GM21529 (cell line): Measurements from ENCODE around the gene IRF2.

Experiments
- ATAC-seq: cut with Tn5 transposase; IDR thresholded peaks from one replicate; pipeline ENCODE4 v1.9.1; 2021; ENCODE audit not compliant: unreplicated experiment

Gene IRF2

DNA sequence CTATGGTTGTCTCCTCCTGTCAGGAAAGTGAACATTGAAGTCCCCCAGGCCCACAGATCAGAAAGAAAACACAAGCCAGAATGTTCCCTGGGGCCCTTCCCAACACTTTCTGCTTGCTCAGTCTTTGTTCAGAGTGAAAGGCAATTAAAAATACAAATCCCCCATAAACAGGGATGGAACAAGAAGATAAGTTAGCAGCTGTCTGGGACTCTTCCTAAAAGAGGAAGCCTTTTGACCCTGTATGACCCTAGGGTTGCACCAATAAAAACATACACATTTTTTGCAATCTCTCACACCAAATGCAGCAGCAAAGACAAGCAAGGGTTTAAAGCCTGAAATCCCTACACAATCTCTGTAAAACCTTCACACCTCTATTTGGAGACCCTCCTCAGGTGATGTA, 22.6 kb downstream of the IRF2 start:
- ATAC-seq = no peak

DNA sequence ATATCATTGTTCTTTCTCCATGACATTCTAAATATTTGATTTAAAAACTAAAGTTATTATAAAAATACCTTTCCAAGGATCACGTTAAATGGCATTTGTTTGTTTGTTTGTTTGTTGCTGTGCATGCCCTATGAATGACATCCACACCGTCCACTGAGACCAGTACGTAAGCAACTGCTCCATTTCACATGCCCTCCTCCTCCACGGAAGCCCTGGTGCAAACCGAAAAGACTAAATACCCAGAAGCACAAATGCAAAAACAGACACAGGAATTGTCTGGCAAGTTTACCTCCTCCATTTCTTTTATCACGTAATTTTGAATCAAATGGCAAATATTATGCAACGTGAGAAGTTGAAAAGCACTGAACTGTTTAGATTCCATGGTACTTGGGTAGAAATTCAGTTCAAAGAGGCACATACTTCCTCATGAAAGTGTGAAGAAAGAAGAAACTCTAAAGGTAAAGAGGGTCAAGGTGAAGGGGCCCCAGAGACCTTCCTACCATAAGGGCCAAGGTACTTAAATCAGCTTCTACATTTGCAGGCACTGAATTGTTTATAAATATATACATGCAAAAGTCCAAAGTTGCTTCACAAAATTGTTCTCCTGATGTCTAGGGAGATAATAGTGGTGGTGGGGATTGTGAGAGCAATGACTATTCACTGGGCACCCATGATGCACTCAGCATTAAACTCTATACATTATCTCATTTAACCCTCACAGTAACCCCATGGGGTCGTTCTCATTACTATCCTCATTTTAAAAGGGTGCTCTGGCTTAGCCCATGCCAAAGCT, 23.4 kb downstream of the IRF2 start:
- ATAC-seq = no peak

DNA sequence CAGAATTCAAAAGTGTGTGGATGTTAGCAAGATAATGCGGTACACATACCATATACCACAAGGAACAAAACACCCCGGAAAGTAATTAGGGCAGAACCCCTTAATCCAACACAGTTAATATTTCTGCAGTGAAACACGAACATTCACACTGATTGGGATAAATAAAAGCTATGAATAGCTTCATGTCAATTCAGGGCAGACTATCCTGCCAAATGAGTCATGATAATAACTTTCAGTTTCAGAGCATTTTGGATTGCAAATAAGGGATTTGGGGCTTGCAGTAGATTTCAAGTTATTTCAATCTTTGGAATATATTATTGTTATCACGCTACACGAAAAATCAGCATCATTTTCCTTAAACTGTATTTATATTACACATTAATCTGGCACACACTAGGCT, 24.3 kb downstream of the IRF2 start:
- no peak for ATAC-seq

GRCh38 chr4:184448821-184449220, 25.5 kb downstream of the IRF2 start:
- peak; percentile 51 for ATAC-seq

DNA sequence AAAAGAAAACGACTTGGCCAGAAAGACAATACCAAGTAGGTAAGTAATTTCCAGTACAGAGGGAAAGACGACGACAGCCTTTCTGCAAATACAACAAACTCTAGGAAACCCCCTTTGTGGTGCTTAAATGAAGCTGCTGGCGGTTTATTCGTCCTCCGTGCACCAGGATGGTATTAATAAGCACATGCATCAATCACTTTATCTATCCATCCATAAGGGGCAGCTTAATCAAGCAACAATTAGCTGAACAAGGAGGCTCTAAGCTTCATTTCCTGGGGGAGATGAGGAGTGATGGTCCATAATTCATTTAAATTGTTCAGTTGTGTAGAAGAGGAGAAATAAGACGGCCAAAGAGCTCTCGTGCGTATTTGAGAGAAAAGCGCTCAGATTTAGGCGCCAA, 26.2 kb downstream of the IRF2 start:
- ATAC-seq = no peak

DNA sequence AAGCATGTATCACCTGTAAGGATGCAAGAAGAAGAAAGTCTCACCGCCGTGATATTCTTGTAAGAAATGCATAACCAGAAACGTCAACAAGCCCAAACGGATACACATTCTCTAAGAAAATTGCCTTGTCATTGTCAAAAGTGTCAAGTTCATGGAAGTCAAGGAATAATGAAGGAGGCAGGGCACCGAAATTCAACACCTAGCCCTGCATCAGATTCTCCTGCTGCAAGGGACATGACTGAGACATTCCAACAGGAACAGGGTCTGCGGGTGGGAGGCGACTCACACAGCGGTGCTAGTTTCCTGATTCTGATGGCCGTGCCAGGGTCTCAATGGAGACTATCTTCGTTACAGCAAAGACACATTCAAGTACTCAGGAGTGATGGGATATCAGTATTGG, 26.7 kb downstream of the IRF2 start:
- no peak for ATAC-seq

DNA sequence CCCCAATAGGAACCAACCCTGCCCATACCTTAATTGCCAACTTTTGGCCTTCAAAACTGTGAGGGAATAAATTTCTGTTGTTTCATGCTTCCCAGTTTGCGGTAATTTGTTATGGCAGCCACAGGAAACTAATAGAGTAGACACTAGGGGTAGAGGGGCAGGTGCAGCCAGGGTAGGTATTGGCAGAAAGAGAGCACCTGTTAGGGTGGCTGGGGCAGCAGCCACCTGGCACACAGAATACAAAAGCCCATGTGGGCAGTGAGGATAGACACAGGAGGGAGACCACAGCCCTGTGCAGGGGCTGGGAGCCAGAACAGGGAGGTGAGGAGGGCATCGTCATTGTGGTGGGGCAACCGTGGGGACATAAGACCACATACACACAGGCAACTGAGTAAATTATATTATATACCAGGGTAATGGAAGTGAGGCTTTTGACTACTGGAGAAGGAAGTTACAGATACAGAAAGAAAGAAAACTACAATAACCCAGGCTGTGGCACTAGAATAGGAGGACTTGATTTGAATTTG, 28.2 kb downstream of the IRF2 start:
- no peak for ATAC-seq

DNA sequence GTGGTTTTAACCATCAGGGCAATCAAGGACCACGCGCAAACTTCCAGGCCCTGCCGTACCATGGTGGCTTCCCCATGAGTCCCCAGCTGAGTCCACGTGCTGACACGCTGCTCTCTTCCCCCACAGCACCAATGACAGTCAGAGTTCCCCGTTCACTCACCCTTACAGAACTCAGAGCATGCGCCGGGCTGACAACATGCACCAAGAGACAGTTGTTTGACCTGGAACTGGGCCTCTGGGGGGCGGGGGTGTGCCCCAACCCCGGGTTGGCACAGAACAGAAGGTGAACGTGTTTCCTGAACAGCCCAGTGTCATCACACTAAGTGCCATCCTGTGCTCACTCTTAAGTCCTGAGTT, 29.4 kb downstream of the IRF2 start:
- ATAC-seq = no peak

DNA sequence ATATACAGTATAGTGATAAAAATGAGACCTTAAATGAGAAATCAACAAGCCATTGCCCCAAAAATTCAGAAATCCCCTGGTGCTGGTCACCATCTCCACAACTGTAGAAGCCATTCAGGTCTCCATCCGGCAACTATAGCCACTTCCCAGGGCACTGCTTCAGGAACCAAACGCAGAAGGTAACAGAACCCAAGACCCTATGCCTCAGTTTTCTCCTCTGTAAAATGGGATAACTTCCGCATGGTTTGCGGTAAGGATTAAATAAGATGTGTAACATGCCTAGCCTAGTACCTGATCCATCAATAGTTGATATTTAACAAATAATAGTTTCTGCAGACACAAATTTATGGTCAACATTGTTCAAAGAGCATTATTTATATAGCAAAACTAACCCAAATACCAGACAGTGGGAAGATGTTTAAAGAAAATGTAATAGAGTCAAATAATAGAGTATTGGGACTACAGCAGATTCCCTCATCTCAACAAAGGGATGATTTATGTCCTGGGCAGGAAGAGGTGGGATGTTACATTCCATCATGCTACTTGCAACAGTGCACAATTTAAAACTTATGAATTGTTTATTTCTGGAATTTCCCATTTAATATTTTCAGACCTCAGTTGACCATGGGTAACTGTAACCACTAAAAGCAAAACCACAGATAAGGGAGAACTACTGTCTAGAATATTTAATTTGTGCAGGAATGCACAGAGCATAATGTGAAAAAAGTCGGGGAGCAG, 30.0 kb downstream of the IRF2 start:
- no peak for ATAC-seq

GRCh38 chr4:184443318-184443717, 31.0 kb downstream of the IRF2 start:
- ATAC-seq = no peak

- no peak for ATAC-seq
Measured at GRCh38 chr4:184442314-184442635, 32.1 kb downstream of the IRF2 start.

GRCh38 chr4:184441461-184442313, 32.7 kb downstream of the IRF2 start:
- no peak for ATAC-seq

DNA sequence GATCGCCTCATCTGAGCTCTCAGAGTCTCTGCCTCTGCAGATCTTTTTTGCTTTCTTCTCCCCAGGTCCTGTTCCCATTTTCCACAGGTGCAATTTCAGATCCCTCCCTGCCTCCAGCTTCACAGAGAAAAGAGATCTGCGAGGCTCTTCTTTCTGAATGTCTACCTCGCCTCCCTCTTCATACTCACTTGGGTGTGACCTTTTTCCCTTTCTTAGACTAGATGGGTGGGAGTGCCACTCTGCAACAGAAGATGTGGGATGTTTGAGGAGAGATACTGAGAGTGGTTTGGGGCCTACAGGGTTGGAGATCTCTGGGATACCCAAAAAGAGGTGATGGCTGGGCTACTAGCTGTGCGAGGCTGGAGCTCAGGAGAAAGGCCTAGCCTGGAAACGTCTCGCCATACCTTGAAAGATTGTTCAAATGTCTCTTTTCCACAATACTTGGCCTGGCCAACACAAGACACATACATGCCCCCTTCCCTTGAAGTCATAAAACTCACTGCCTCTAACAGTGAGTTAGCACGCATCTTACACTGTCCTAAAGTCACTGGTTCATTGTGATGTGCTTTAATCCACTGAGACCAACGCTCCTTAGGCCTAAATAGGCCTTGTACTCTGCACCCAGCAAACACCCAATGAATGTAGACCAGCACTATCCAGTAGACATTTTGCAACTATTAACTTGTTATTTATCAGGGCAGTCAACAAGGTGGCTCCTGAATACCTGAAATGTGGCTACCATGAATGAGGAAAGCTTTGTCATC, 33.6 kb downstream of the IRF2 start:
- ATAC-seq = no peak

DNA sequence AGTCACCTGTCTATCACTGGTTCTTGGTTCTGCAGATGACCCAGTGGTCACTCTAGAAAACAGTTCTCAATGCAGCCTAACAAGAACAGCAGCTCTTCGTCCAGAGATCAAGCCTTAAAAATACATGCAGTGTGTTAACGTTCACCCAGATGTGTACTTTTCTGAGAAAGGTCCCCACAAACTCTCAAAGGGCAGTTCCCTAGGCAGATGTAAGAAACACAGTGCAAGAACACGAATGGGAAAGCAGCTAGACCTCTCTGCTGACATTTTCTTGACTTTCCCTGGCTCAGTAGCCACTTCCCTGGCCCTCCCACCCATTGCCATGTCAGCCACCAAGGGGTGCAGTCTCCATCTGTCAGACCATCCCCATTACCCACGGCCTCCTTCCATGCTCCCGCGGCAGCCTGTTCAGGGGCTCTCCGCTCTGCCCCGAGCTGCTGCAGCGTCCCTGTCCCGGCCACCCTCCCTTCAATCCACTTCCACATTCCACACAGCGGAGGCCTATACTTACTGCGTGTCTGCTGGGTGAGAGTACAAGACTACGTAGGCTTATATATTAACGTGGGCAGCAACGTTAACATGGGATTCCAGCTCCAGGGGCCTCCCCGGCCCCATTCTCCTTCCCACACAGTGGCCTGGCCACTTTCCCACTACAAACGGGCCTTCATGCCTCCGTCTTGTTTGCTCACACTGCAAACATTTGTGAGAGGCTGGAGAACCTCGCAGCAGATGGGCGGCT, 34.3 kb downstream of the IRF2 start:
- ATAC-seq = no peak

- ATAC-seq = no peak
Measured at GRCh38 chr4:184439386-184439785, 35.0 kb downstream of the IRF2 start.

GRCh38 chr4:184438375-184438774, 36.0 kb downstream of the IRF2 start:
- ATAC-seq = no peak

DNA sequence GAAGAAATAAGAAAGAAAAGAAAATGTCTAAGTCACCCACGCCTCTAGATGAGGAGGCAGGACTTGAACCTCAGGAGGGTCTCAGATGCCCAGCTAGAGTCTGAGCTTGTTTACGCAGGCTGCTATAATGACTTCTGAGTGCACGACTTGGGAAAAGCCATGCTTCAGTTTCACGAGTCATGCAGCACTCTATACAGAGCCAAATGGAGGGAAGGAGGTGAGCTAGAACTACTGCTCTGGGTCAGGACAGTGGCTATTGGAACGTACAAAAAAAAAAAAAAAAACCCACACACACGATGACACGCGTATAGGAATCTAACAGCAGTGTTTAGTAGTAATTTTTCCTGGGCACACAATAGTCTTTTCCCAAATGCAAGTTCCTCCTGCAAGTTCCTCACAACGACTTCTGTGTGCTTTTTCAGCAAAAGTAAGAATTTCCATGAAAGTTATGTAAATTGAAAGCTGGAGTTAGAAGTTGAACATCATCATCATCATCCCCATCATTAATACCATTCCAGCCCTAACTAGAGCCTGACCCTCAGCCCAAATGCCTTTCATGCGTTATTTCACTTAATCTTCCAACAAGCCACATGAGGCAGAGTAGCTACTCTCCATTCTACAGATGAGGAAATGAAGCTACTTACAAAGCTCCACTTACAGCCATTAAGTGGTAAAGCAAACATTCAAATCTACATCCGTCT, 36.6 kb downstream of the IRF2 start:
- ATAC-seq = peak; percentile 50

GRCh38 chr4:184434501-184435066, 39.8 kb downstream of the IRF2 start:
- ATAC-seq = no peak

DNA sequence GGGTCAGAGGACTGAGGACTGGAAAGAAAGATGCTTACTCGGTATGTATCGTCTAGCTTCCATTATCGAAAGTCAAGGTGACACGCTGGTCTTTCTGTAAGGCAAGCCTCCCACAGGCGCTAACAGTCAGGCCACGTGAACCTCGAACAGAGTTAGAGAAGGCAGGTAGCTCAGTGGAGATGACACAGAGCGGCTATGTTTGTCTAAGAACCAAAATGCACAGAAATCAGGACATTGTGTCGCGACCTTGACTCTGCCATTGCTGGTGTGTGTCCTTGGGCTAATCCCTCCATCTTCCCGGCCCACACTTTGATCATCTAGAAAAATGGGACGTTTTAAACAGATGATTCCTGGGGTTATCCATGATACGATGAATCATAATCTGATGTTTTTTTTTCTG, 40.3 kb downstream of the IRF2 start:
- ATAC-seq = no peak
